SK-N-SH (cell line): ENCODE results near the gene NAALADL2.

Experiments used
- EP300 ChIP-seq, 2 experiments: IDR thresholded peaks; 2 replicates each; pipeline versions ENCODE4 v1.4.0 to v1.6.1; 2012; ENCODE audit warnings: borderline replicate concordance in 1 of 2, low read depth in 1 of 2, low read length in 1 of 2
- EZH2phosphoT487 ChIP-seq: fragments of 200-600 bp; sonication (generic); IDR thresholded peaks from 2 replicates; pipeline ENCODE4 v1.6.1; 2017; ENCODE audit warnings: low read depth, mixed run types, mild to moderate bottlenecking, antibody characterized with exemption, moderate library complexity, borderline replicate concordance
- NRF1 ChIP-seq: IDR thresholded peaks from 2 replicates; pipeline ENCODE4 v1.6.1; 2012; ENCODE audit warnings: low read depth, mild to moderate bottlenecking, low read length
- POLR2AphosphoS5 ChIP-seq: IDR thresholded peaks from 2 replicates; pipeline ENCODE4 v1.6.1; 2012; ENCODE audit warnings: low read depth, low read length
- RAD21 ChIP-seq: IDR thresholded peaks from 2 replicates; pipeline ENCODE4 v1.6.1; 2012; ENCODE audit warnings: mild to moderate bottlenecking, low read length
- RCOR1 ChIP-seq: fragments of 150-350 bp; IDR thresholded peaks from 2 replicates; pipeline ENCODE4 v1.6.1; 2017; ENCODE audit warnings: antibody characterized with exemption, low read length
- RXRA ChIP-seq: IDR thresholded peaks from 2 replicates; pipeline ENCODE4 v1.4.0; 2012; ENCODE audit warnings: low read depth, mild to moderate bottlenecking, borderline replicate concordance
- SMC3 ChIP-seq: IDR thresholded peaks from 2 replicates; pipeline ENCODE4 v1.6.1; 2012; ENCODE audit warnings: low read depth, low read length, improper control_type of control experiment
- YY1 ChIP-seq: IDR thresholded peaks from 2 replicates; pipeline ENCODE4 v1.4.0; 2012; ENCODE audit warnings: low read depth, mild to moderate bottlenecking
- TF ChIP-seq, protein P1 (sequence below): fragments of 200-600 bp; sonication (generic); IDR thresholded peaks from 2 replicates; pipeline ENCODE4 v1.6.1; 2017; ENCODE audit warnings: antibody characterized with exemption, mild to moderate bottlenecking, moderate library complexity
- TF ChIP-seq, protein P2 (sequence below): IDR thresholded peaks from 2 replicates; pipeline ENCODE4 v1.6.1; 2012; ENCODE audit warnings: mild to moderate bottlenecking, low read depth, low read length, moderate library complexity
- TF ChIP-seq, protein P3 (sequence below): fragments of 150-350 bp; IDR thresholded peaks from 2 replicates; pipeline ENCODE4 v1.6.1; 2017; ENCODE audit warnings: antibody characterized with exemption, low read length, low read depth, borderline replicate concordance
- TF ChIP-seq, protein P4 (sequence below): IDR thresholded peaks from 2 replicates; pipeline ENCODE4 v1.4.0; 2012; ENCODE audit warnings: low read depth
- TF ChIP-seq, protein P5 (sequence below): IDR thresholded peaks from 2 replicates; pipeline ENCODE4 v1.4.0; 2012; ENCODE audit warnings: low read depth, borderline replicate concordance

DNA sequence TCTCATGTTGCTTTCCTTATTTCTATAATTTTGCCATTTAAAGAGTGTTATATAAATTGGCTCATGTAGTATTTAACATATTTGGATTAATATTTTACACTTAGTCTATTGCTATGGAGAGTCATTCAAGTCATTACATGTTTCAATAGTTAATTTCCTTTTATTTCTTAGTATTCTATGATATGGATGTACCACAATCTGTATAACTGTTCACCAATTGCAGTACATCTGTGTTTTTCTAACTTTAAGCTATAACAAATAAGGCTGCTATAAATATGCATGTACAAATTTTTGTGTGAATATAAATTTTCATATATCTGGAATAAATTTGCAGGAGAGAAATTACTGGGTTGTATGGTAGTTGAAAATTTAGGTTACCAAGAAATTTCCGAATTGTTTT is 993.4 kb downstream of the NAALADL2 start:
- TF ChIP-seq, protein P1, sequence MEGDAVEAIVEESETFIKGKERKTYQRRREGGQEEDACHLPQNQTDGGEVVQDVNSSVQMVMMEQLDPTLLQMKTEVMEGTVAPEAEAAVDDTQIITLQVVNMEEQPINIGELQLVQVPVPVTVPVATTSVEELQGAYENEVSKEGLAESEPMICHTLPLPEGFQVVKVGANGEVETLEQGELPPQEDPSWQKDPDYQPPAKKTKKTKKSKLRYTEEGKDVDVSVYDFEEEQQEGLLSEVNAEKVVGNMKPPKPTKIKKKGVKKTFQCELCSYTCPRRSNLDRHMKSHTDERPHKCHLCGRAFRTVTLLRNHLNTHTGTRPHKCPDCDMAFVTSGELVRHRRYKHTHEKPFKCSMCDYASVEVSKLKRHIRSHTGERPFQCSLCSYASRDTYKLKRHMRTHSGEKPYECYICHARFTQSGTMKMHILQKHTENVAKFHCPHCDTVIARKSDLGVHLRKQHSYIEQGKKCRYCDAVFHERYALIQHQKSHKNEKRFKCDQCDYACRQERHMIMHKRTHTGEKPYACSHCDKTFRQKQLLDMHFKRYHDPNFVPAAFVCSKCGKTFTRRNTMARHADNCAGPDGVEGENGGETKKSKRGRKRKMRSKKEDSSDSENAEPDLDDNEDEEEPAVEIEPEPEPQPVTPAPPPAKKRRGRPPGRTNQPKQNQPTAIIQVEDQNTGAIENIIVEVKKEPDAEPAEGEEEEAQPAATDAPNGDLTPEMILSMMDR = no peak
- TF ChIP-seq, protein P2, sequence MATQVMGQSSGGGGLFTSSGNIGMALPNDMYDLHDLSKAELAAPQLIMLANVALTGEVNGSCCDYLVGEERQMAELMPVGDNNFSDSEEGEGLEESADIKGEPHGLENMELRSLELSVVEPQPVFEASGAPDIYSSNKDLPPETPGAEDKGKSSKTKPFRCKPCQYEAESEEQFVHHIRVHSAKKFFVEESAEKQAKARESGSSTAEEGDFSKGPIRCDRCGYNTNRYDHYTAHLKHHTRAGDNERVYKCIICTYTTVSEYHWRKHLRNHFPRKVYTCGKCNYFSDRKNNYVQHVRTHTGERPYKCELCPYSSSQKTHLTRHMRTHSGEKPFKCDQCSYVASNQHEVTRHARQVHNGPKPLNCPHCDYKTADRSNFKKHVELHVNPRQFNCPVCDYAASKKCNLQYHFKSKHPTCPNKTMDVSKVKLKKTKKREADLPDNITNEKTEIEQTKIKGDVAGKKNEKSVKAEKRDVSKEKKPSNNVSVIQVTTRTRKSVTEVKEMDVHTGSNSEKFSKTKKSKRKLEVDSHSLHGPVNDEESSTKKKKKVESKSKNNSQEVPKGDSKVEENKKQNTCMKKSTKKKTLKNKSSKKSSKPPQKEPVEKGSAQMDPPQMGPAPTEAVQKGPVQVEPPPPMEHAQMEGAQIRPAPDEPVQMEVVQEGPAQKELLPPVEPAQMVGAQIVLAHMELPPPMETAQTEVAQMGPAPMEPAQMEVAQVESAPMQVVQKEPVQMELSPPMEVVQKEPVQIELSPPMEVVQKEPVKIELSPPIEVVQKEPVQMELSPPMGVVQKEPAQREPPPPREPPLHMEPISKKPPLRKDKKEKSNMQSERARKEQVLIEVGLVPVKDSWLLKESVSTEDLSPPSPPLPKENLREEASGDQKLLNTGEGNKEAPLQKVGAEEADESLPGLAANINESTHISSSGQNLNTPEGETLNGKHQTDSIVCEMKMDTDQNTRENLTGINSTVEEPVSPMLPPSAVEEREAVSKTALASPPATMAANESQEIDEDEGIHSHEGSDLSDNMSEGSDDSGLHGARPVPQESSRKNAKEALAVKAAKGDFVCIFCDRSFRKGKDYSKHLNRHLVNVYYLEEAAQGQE = no peak
- TF ChIP-seq EP300 (IDR thresholded peaks at IDR 0.05; ENCODE audit: borderline replicate concordance in 1 of 2, low read depth in 1 of 2, low read length in 1 of 2) (no peak), YY1 (no peak), RCOR1 (no peak), EZH2phosphoT487 (no peak), POLR2AphosphoS5 (no peak), SMC3 (no peak), RAD21 (no peak), RXRA (no peak), NRF1 (no peak)
- TF ChIP-seq, protein P3, sequence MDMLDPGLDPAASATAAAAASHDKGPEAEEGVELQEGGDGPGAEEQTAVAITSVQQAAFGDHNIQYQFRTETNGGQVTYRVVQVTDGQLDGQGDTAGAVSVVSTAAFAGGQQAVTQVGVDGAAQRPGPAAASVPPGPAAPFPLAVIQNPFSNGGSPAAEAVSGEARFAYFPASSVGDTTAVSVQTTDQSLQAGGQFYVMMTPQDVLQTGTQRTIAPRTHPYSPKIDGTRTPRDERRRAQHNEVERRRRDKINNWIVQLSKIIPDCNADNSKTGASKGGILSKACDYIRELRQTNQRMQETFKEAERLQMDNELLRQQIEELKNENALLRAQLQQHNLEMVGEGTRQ = no peak
- TF ChIP-seq, protein P4, sequence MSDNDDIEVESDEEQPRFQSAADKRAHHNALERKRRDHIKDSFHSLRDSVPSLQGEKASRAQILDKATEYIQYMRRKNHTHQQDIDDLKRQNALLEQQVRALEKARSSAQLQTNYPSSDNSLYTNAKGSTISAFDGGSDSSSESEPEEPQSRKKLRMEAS = no peak
- TF ChIP-seq, protein P5, sequence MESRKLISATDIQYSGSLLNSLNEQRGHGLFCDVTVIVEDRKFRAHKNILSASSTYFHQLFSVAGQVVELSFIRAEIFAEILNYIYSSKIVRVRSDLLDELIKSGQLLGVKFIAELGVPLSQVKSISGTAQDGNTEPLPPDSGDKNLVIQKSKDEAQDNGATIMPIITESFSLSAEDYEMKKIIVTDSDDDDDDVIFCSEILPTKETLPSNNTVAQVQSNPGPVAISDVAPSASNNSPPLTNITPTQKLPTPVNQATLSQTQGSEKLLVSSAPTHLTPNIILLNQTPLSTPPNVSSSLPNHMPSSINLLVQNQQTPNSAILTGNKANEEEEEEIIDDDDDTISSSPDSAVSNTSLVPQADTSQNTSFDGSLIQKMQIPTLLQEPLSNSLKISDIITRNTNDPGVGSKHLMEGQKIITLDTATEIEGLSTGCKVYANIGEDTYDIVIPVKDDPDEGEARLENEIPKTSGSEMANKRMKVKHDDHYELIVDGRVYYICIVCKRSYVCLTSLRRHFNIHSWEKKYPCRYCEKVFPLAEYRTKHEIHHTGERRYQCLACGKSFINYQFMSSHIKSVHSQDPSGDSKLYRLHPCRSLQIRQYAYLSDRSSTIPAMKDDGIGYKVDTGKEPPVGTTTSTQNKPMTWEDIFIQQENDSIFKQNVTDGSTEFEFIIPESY = no peak
